Measurements from ENCODE around the gene PRKCG.

The PRKCG gene

DNA sequence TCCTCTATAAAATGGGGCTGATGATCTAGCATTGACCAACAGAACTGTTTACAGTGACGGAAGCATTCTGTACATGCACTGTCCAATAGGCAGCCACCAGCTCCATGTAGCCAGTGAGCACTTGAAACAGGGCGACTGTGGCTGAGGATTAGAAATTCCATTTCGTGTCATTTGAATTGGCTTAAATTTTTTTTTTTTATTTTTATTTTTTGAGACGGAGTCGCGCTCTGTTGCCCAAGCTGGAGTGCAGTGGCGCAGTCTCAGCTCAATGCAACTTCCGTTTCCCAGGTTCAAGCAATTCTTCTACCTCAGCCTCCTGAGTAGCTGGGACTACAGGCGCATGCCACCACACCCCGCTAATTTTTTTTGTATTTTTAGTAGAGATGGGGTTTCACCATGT is 3.0 kb downstream of the PRKCG start:
- TF ChIP-seq, protein P1, sequence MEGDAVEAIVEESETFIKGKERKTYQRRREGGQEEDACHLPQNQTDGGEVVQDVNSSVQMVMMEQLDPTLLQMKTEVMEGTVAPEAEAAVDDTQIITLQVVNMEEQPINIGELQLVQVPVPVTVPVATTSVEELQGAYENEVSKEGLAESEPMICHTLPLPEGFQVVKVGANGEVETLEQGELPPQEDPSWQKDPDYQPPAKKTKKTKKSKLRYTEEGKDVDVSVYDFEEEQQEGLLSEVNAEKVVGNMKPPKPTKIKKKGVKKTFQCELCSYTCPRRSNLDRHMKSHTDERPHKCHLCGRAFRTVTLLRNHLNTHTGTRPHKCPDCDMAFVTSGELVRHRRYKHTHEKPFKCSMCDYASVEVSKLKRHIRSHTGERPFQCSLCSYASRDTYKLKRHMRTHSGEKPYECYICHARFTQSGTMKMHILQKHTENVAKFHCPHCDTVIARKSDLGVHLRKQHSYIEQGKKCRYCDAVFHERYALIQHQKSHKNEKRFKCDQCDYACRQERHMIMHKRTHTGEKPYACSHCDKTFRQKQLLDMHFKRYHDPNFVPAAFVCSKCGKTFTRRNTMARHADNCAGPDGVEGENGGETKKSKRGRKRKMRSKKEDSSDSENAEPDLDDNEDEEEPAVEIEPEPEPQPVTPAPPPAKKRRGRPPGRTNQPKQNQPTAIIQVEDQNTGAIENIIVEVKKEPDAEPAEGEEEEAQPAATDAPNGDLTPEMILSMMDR (IDR thresholded peaks at IDR 0.05), result no peak

- TF ChIP-seq, protein P1 (IDR thresholded peaks at IDR 0.05), result no peak
Measured at GRCh38 chr19:53892301-53892980, 10.4 kb downstream of the PRKCG start.

- TF ChIP-seq, protein P1 (IDR thresholded peaks at IDR 0.05), result no peak
Measured at GRCh38 chr19:53892981-53893325, 11.0 kb downstream of the PRKCG start.

DNA sequence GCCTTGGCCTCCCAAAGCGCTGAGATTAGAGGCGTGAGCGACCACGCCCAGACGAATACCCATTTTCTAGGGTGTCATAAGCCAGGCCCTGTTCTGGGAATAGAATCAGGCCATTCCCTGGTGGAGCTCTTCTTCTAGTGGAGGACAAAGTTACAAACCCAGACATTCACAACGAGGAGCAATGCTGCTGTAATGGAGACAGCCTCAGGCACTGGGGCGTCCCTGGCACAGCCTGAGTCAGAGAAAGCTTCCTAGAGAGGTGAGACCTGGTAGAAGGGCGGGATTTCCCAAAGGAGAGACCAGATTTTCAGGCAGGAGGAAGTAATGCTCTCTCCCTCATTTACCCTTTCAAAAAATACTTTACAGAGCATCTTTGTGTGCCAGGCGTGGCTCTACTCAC is 12.7 kb downstream of the PRKCG start:
- TF ChIP-seq, protein P1 (IDR thresholded peaks at IDR 0.05), result no peak

DNA sequence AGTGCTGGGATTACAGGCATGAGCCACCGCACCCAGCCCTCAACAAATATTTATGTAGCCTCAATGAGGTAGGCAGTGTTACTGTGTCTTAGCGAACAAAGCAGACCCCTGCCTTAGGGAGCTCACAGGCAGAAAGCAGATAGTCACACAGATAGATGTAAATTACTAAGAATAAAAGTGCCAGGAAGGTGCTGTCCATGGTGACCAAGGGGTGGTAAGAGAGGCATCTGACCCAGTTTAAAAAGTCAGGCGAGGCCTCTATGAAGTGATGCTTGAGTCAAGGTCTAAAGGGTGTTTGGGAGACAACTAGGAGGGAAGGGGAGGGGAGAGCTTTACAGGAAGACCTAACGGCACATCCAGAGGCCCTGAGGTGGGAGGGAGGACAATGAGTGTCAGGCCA is 14.7 kb downstream of the PRKCG start:
- TF ChIP-seq, protein P1 (IDR thresholded peaks at IDR 0.05), result no peak

DNA sequence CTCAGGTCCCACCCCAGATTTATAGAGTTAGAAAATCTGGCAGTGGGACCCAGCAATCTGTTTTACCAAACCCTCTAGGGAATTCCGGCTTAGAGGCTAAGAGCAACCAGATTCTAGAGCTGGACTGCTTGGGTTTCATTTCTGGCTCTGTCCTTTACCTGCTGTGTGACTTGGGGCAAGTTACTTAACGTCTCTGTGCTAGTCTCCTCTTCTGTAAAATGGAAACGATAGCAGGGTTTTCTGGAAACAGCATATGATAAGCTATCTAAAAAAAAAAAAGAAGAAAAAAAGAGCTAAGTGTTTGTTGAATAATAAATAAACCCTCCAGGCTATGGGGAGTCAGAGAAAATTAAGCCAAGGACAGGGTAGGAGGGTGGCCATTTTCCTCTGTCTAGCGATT is 15.5 kb downstream of the PRKCG start:
- TF ChIP-seq, protein P1 (IDR thresholded peaks at IDR 0.05), result no peak

DNA sequence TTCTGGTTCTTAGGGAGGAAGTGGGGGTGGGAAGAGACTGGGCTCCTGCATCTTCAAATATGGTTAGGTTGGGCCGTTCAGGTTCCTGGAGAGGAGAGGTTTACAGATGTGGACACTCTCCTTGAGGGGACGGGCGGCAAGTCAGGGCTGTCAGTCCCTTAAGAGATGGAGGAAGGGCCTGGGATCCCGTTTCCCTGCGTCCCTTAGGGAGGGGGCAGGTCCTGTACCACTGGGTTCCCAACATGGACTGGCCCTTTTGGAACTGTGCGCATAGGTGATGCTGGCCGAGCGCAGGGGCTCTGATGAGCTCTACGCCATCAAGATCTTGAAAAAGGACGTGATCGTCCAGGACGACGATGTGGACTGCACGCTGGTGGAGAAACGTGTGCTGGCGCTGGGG is 16.2 kb downstream of the PRKCG start:
- TF ChIP-seq, protein P1 (IDR thresholded peaks at IDR 0.05), result no peak
